GM19463 (cell line): ENCODE results near the gene INSIG2.

Experiments
- ATAC-seq: cut with Tn5 transposase; IDR thresholded peaks from one replicate; pipeline ENCODE4 v1.9.1; 2021; ENCODE audit warnings: mild to moderate bottlenecking, moderate library complexity; ENCODE audit not compliant: unreplicated experiment

Gene INSIG2

GRCh38 chr2:118097657-118098056 lies 9.4 kb downstream of the INSIG2 start:
- no peak for ATAC-seq

- ATAC-seq, result no peak
These were observed 10.2 kb downstream of the INSIG2 start for GRCh38 chr2:118098307-118099030.

GRCh38 chr2:118102433-118103082 lies 14.3 kb downstream of the INSIG2 start:
- ATAC-seq, result no peak

GRCh38 chr2:118103951-118104940 lies 16.0 kb downstream of the INSIG2 start:
- peak; percentile 95 for ATAC-seq

- no peak for ATAC-seq
These were observed 17.2 kb downstream of the INSIG2 start for GRCh38 chr2:118105497-118105896.

- ATAC-seq, result no peak
These were observed 18.7 kb downstream of the INSIG2 start for GRCh38 chr2:118106926-118107325.

GRCh38 chr2:118110310-118110709 lies 22.0 kb downstream of the INSIG2 start:
- ATAC-seq, result no peak

- ATAC-seq, result no peak
These were observed 22.7 kb downstream of the INSIG2 start for GRCh38 chr2:118110991-118111390.

GRCh38 chr2:118112771-118113334 lies 24.6 kb downstream of the INSIG2 start:
- no peak for ATAC-seq

GRCh38 chr2:118114863-118115262 lies 26.6 kb downstream of the INSIG2 start:
- no peak for ATAC-seq

- ATAC-seq, result no peak
These were observed 27.5 kb downstream of the INSIG2 start for GRCh38 chr2:118115761-118116160.

- no peak for ATAC-seq
These were observed 30.2 kb downstream of the INSIG2 start for GRCh38 chr2:118118479-118118878.

- ATAC-seq, result no peak
These were observed 31.0 kb downstream of the INSIG2 start for GRCh38 chr2:118119158-118119727.

- no peak for ATAC-seq
These were observed 31.6 kb downstream of the INSIG2 start for GRCh38 chr2:118119761-118120400.

- ATAC-seq, result no peak
These were observed 32.1 kb downstream of the INSIG2 start for GRCh38 chr2:118120401-118120780.

- ATAC-seq, result no peak
These were observed 32.8 kb downstream of the INSIG2 start for GRCh38 chr2:118121101-118121500.

- ATAC-seq, result no peak
These were observed 33.8 kb downstream of the INSIG2 start for GRCh38 chr2:118121986-118122524.

GRCh38 chr2:118122594-118123281 lies 34.5 kb downstream of the INSIG2 start:
- ATAC-seq, result peak; percentile 91

- no peak for ATAC-seq
These were observed 35.4 kb downstream of the INSIG2 start for GRCh38 chr2:118123561-118124232.
